CD4-positive, alpha-beta T cell treated with Interleukin-17A for 4 hours (primary cell): ENCODE measurements around the gene C2CD3.

Experiments used
- DNase-seq: peaks from one replicate; pipeline ENCODE4 v3.0.0-alpha.2; 2020; ENCODE audit warnings: mixed read lengths

C2CD3 gene

GRCh38 chr11:74018331-74019005 is 152.3 kb downstream of the C2CD3 start:
- no peak for DNase-seq

GRCh38 chr11:74017631-74018030 is 153.2 kb downstream of the C2CD3 start:
- no peak for DNase-seq

- no peak for DNase-seq
Measured at GRCh38 chr11:74015919-74016684, 154.7 kb downstream of the C2CD3 start.

- no peak for DNase-seq
Measured at GRCh38 chr11:74014880-74015279, 155.9 kb downstream of the C2CD3 start.

GRCh38 chr11:74013141-74013540 is 157.7 kb downstream of the C2CD3 start:
- DNase-seq = no peak

- DNase-seq = no peak
Measured at GRCh38 chr11:74012074-74012809, 158.6 kb downstream of the C2CD3 start.

GRCh38 chr11:74011360-74012073 is 159.3 kb downstream of the C2CD3 start:
- peak; percentile 38 for DNase-seq

- DNase-seq = no peak
Measured at GRCh38 chr11:74010306-74011300, 160.2 kb downstream of the C2CD3 start.

GRCh38 chr11:74009675-74010305 is 161.0 kb downstream of the C2CD3 start:
- no peak for DNase-seq

GRCh38 chr11:74009230-74009547 is 161.6 kb downstream of the C2CD3 start:
- no peak for DNase-seq

GRCh38 chr11:74008373-74009229 is 162.2 kb downstream of the C2CD3 start, which contains the start of gene UCP3:
UCP3 (minus strand) TSS chr11:74009085; CDS start chr11:74007042, 2,043 bp downstream.
- no peak for DNase-seq

GRCh38 chr11:74007691-74008372 is 163.0 kb downstream of the C2CD3 start:
- no peak for DNase-seq

GRCh38 chr11:74006743-74007304 is 164.0 kb downstream of the C2CD3 start:
- DNase-seq = no peak

GRCh38 chr11:74005721-74006517 is 164.9 kb downstream of the C2CD3 start:
- DNase-seq = no peak

- DNase-seq = peak; percentile 89
Measured at GRCh38 chr11:74004759-74005615, 165.8 kb downstream of the C2CD3 start.

GRCh38 chr11:74004046-74004695 is 166.6 kb downstream of the C2CD3 start:
- DNase-seq = no peak

GRCh38 chr11:74002832-74003231 is 168.0 kb downstream of the C2CD3 start:
- no peak for DNase-seq
